Mesothelial cell of epicardium (in vitro differentiated cells): ENCODE results near the gene YLPM1. TPM values are rescaled to one million over a fixed set of nuclear protein-coding genes. Genes with fewer than 3 reads are reported as not detected.
A peak's percentile ranks its signal among the peaks of the same experiment; 100 is the strongest.

Source experiments
- DNase-seq, 2 experiments: peaks; one replicate each; pipeline ENCODE4 v3.0.0; 2021; ENCODE audit warnings: low spot score in 2 of 2; ENCODE audit not compliant: unreplicated experiment in 2 of 2
- H3K27ac Mint-ChIP-seq: 2 replicates; pipeline ENCODE4 v1.8.0; 2021; ENCODE audit warnings: mixed read lengths
- H3K27me3 Mint-ChIP-seq: 2 replicates; pipeline ENCODE4 v1.8.0; 2021; ENCODE audit warnings: low read depth, mixed read lengths
- H3K36me3 Mint-ChIP-seq: 2 replicates; pipeline ENCODE4 v1.8.0; 2021; ENCODE audit warnings: mixed read lengths
- H3K4me1 Mint-ChIP-seq: 2 replicates; pipeline ENCODE4 v1.8.0; 2021; ENCODE audit warnings: mixed read lengths
- H3K4me3 Mint-ChIP-seq: 2 replicates; pipeline ENCODE4 v1.8.0; 2021; ENCODE audit warnings: mild to moderate bottlenecking, moderate library complexity, mixed read lengths
- H3K9me3 Mint-ChIP-seq: 2 replicates; pipeline ENCODE4 v1.8.0; 2021; ENCODE audit warnings: mixed read lengths
- total RNA-seq: library from RNA; stranded (reverse); gene quantifications from 3 replicates; pipeline ENCODE4 v1.2.1, GENCODE V29; 2021
- TF ChIP-seq, protein P1 (sequence below): fragments of 200-600 bp; sonication (generic); IDR thresholded peaks from one replicate; pipeline ENCODE4 v1.5.0; 2021; ENCODE audit warnings: antibody characterized with exemption; ENCODE audit not compliant: unreplicated experiment

YLPM1 gene
- total RNA-seq, 1 donor from 2014 or later: 135 TPM

GRCh38 chr14:74793506-74794155 lies 30.5 kb downstream of the YLPM1 start:
- no peak for DNase-seq
- Mint-ChIP-seq H3K4me1 (peaks cover 20% of the 10 kb centered on the region), H3K4me3 (no peak overlapping the region), H3K27me3 (no peaks in the 10 kb centered on the region), H3K27ac (peak overlapping the region; percentile 83), H3K9me3 (peaks cover 11% of the 10 kb centered on the region), H3K36me3 (peaks cover 26% of the 10 kb centered on the region)
- TF ChIP-seq, protein P1, sequence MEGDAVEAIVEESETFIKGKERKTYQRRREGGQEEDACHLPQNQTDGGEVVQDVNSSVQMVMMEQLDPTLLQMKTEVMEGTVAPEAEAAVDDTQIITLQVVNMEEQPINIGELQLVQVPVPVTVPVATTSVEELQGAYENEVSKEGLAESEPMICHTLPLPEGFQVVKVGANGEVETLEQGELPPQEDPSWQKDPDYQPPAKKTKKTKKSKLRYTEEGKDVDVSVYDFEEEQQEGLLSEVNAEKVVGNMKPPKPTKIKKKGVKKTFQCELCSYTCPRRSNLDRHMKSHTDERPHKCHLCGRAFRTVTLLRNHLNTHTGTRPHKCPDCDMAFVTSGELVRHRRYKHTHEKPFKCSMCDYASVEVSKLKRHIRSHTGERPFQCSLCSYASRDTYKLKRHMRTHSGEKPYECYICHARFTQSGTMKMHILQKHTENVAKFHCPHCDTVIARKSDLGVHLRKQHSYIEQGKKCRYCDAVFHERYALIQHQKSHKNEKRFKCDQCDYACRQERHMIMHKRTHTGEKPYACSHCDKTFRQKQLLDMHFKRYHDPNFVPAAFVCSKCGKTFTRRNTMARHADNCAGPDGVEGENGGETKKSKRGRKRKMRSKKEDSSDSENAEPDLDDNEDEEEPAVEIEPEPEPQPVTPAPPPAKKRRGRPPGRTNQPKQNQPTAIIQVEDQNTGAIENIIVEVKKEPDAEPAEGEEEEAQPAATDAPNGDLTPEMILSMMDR: no peak

- peaks cover 29% of the 10 kb centered on the region for H3K36me3 Mint-ChIP-seq
- peaks cover 20% of the 10 kb centered on the region for H3K4me1 Mint-ChIP-seq
- H3K27me3 Mint-ChIP-seq: no peaks in the 10 kb centered on the region
- TF ChIP-seq, protein P1: no peak
- no peak for DNase-seq
- peaks cover 7% of the 10 kb centered on the region for H3K9me3 Mint-ChIP-seq
- H3K4me3 Mint-ChIP-seq: no peak overlapping the region
- no peak overlapping the region for H3K27ac Mint-ChIP-seq
Measured at GRCh38 chr14:74794947-74795346, 31.8 kb downstream of the YLPM1 start.

- Mint-ChIP-seq H3K27me3 (no peaks in the 10 kb centered on the region), H3K9me3 (peaks cover 3% of the 10 kb centered on the region), H3K4me1 (peaks cover 2% of the 10 kb centered on the region), H3K4me3 (no peak overlapping the region), H3K27ac (no peak overlapping the region), H3K36me3 (peaks cover 35% of the 10 kb centered on the region)
- no peak for DNase-seq
- TF ChIP-seq, protein P1: no peak
Measured at GRCh38 chr14:74799765-74800164, 36.6 kb downstream of the YLPM1 start.

DNA sequence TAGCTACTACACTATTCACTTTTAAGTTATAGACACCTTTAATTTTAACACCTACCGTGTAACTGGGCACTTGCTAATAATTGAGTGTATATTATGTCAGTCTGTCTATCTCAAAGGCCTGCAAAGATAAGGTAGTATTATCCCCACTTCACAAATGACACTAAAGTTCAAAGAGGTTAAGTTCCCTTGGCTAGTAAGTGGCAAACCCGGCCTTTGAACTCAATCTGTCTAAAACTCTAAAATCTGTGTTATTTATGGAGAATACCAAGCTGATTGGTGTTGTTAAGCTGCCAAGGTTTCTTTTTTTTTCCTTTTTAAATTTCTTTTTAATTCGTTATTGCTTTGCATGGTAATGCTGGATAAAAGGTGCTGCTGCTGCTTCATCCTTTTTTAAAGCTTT lies 37.7 kb downstream of the YLPM1 start:
- no peak overlapping the region for H3K27ac Mint-ChIP-seq
- H3K27me3 Mint-ChIP-seq: no peaks in the 10 kb centered on the region
- H3K4me1 Mint-ChIP-seq: peaks cover 2% of the 10 kb centered on the region
- no peak for DNase-seq
- H3K4me3 Mint-ChIP-seq: no peak overlapping the region
- TF ChIP-seq, protein P1: no peak
- peaks cover 35% of the 10 kb centered on the region for H3K36me3 Mint-ChIP-seq
- H3K9me3 Mint-ChIP-seq: peaks cover 3% of the 10 kb centered on the region

DNA sequence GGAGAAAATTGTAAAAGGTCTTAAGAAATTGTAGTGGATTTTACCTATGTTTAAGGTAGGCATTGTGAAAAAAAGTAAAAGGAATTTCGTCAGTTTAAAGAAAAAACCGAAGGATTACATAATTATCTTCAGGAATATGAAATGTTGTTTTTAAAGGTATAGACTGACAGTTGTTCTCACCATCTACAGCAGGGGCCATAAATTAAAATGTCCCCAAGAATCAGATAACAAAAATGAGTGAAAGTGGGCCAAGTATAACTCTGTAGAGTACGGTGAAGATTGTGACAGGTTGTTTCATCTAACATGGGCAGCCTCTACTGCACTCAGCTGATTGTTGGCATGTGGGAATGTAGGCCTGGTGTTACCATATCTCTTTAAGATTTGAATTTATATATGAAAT lies 38.3 kb downstream of the YLPM1 start:
- Mint-ChIP-seq H3K4me1 (peaks cover 2% of the 10 kb centered on the region), H3K36me3 (peaks cover 35% of the 10 kb centered on the region), H3K9me3 (peaks cover 3% of the 10 kb centered on the region), H3K4me3 (no peak overlapping the region), H3K27ac (no peak overlapping the region), H3K27me3 (no peaks in the 10 kb centered on the region)
- DNase-seq: no peak
- TF ChIP-seq, protein P1: no peak
